ENCODE data around the gene RAD51B. TPM values are rescaled to one million over a fixed set of nuclear protein-coding genes. Genes with fewer than 3 reads are reported as not detected.
"Not testable (repeated sequence)": the region's sequence is repeated elsewhere in the genome, so short reads cannot be mapped to it uniquely, and the experiment has no call there.

The RAD51B gene
- total RNA-seq, 4 donors from 2014 or later, result 12.6 to 26.4 (median 16.7) TPM

- Histone ChIP-seq H3K9me3 (no peaks in the 10 kb centered on the region), H3K36me3 (no peaks in the 10 kb centered on the region), H3K4me1 (peaks cover 0 to 5% (median 0%) of the 10 kb centered on the region in 4 donors), H3K4me3 (no peak overlapping the region), H3K27ac (no peak overlapping the region), H3K27me3 (no peaks in the 10 kb centered on the region)
- TF ChIP-seq EP300 (IDR thresholded peaks at IDR 0.05) (no peak), CTCF (IDR thresholded peaks at IDR 0.05) (no peak), POLR2A (IDR thresholded peaks at IDR 0.05) (no peak)
- WGBS, 2 donors, result 55 to 59% methylated on average over 6 of the region's 6 CpGs
- DNase-seq (ENCODE audit: low spot score in 2 of 2), result no peak
These were observed 166.7 kb downstream of the RAD51B start for GRCh38 chr14:67986131-67986841.

GRCh38 chr14:67987606-67988005 is 168.0 kb downstream of the RAD51B start:
- no peak overlapping the region for H3K4me3 ChIP-seq
- no peak for DNase-seq (ENCODE audit: low spot score in 2 of 2)
- no peaks in the 10 kb centered on the region for H3K27me3 ChIP-seq
- peak overlapping the region in 3 of 4 donors; percentile 17 to 65 (median 27) for H3K27ac ChIP-seq
- no peaks in the 10 kb centered on the region for H3K9me3 ChIP-seq
- WGBS, 2 donors, result 43 to 44% methylated on average over 5 of the region's 5 CpGs
- peaks cover 0 to 5% (median 0%) of the 10 kb centered on the region in 4 donors for H3K4me1 ChIP-seq
- no peaks in the 10 kb centered on the region for H3K36me3 ChIP-seq
- TF ChIP-seq CTCF (IDR thresholded peaks at IDR 0.05), result no peak
- no peak for TF ChIP-seq POLR2A (IDR thresholded peaks at IDR 0.05)
- no peak for TF ChIP-seq EP300 (IDR thresholded peaks at IDR 0.05)

- H3K27me3 ChIP-seq; H3K4me3 ChIP-seq; DNase-seq (ENCODE audit: low spot score in 2 of 2); H3K4me1 ChIP-seq; H3K36me3 ChIP-seq; H3K9me3 ChIP-seq: not testable (repeated sequence)
- peak overlapping the region in 3 of 4 donors; percentile 17 to 65 (median 27) for H3K27ac ChIP-seq
- WGBS, 2 donors, result 85 to 86% methylated on average over 7 of the region's 7 CpGs
These were observed 168.6 kb downstream of the RAD51B start for GRCh38 chr14:67988210-67988609.

GRCh38 chr14:67990576-67990975 is 171.0 kb downstream of the RAD51B start:
- peaks cover 0 to 5% (median 0%) of the 10 kb centered on the region in 4 donors for H3K4me1 ChIP-seq
- H3K4me3 ChIP-seq, result no peak overlapping the region
- TF ChIP-seq POLR2A (IDR thresholded peaks at IDR 0.05), result no peak
- TF ChIP-seq EP300 (IDR thresholded peaks at IDR 0.05), result no peak
- TF ChIP-seq CTCF (IDR thresholded peaks at IDR 0.05), result no peak
- H3K36me3 ChIP-seq, result no peaks in the 10 kb centered on the region
- no peak for DNase-seq (ENCODE audit: low spot score in 2 of 2)
- no peaks in the 10 kb centered on the region for H3K9me3 ChIP-seq
- no peaks in the 10 kb centered on the region for H3K27me3 ChIP-seq
- 74 to 79% methylated on average over 3 of the region's 3 CpGs for WGBS, 2 donors
- H3K27ac ChIP-seq, result no peak overlapping the region

- no peak for DNase-seq (ENCODE audit: low spot score in 2 of 2)
- no peak overlapping the region for H3K4me3 ChIP-seq
These were observed 175.0 kb downstream of the RAD51B start for GRCh38 chr14:67994531-67994930.

More at GRCh38 chr14:67994531-67994930, 175.0 kb downstream of the RAD51B start:
- TF ChIP-seq CTCF (IDR thresholded peaks at IDR 0.05) (no peak), POLR2A (IDR thresholded peaks at IDR 0.05) (no peak), EP300 (IDR thresholded peaks at IDR 0.05) (no peak)
- Histone ChIP-seq H3K9me3 (no peaks in the 10 kb centered on the region), H3K27ac (no peak overlapping the region), H3K4me1 (peaks cover 0 to under 1% (median 0%) of the 10 kb centered on the region in 4 donors), H3K36me3 (no peaks in the 10 kb centered on the region), H3K27me3 (no peaks in the 10 kb centered on the region)

Data from tibial nerve (tissue), 4 donors.